HEK293T (cell line): Measurements from ENCODE around the gene AMN.

Experiments used
- ARNT ChIP-seq: fragments of 450-650 bp; IDR thresholded peaks from 2 replicates; pipeline ENCODE4 v1.6.1; 2017; ENCODE audit warnings: mild to moderate bottlenecking
- BHLHE40 ChIP-seq: fragments of 450-650 bp; IDR thresholded peaks from 2 replicates; pipeline ENCODE4 v1.6.1; 2016; ENCODE audit warnings: mild to moderate bottlenecking, moderate library complexity, borderline replicate concordance
- CTBP1 ChIP-seq: fragments of 450-650 bp; IDR thresholded peaks from 2 replicates; pipeline ENCODE4 v1.6.1; 2016; ENCODE audit warnings: borderline replicate concordance
- ELF4 ChIP-seq: fragments of 450-650 bp; IDR thresholded peaks from 2 replicates; pipeline ENCODE4 v1.6.1; 2017; ENCODE audit warnings: antibody characterized with exemption
- FOXA1 ChIP-seq: fragments of 450-650 bp; IDR thresholded peaks from 2 replicates; pipeline ENCODE4 v1.6.1; 2016; ENCODE audit warnings: mild to moderate bottlenecking
- FOXK2 ChIP-seq: fragments of 450-650 bp; IDR thresholded peaks from 2 replicates; pipeline ENCODE4 v1.6.1; 2016; ENCODE audit warnings: mild to moderate bottlenecking
- HDGF ChIP-seq: fragments of 450-650 bp; IDR thresholded peaks from 2 replicates; pipeline ENCODE4 v1.6.1; 2017; ENCODE audit warnings: antibody characterized with exemption, borderline replicate concordance
- L3MBTL2 ChIP-seq: fragments of 450-650 bp; conservative IDR thresholded peaks from 2 replicates; pipeline ENCODE4 v1.6.1; 2016; ENCODE audit warnings: mild to moderate bottlenecking
- LEF1 ChIP-seq: fragments of 450-650 bp; IDR thresholded peaks from 2 replicates; pipeline ENCODE4 v1.6.1; 2017; ENCODE audit warnings: mild to moderate bottlenecking, borderline replicate concordance
- NFRKB ChIP-seq: fragments of 450-650 bp; IDR thresholded peaks from 2 replicates; pipeline ENCODE4 v1.6.1; 2016; ENCODE audit warnings: mild to moderate bottlenecking, moderate library complexity
- PKNOX1 ChIP-seq: fragments of 450-650 bp; IDR thresholded peaks from 2 replicates; pipeline ENCODE4 v1.6.1; 2016
- SP1 ChIP-seq: fragments of 450-650 bp; IDR thresholded peaks from 2 replicates; pipeline ENCODE4 v1.6.1; 2017
- SUZ12 ChIP-seq: fragments of 450-650 bp; IDR thresholded peaks from 2 replicates; pipeline ENCODE4 v1.6.1; 2016; ENCODE audit warnings: mild to moderate bottlenecking
- TARDBP ChIP-seq: fragments of 450-650 bp; IDR thresholded peaks from 2 replicates; pipeline ENCODE4 v1.6.1; 2016

- TF ChIP-seq TARDBP: no peak
- no peak for TF ChIP-seq NFRKB
- no peak for TF ChIP-seq PKNOX1
- no peak for TF ChIP-seq BHLHE40
- TF ChIP-seq ELF4: no peak
- TF ChIP-seq LEF1: no peak
- TF ChIP-seq SP1: no peak
- TF ChIP-seq FOXA1: no peak
- no peak for TF ChIP-seq SUZ12
- no peak for TF ChIP-seq CTBP1
- TF ChIP-seq L3MBTL2: no peak
- TF ChIP-seq HDGF: no peak
- no peak for TF ChIP-seq FOXK2
- no peak for TF ChIP-seq ARNT
These were observed 15.7 kb downstream of the AMN start for GRCh38 chr14:102938191-102938590.
